GM12891 (cell line): ENCODE results near the gene ILK.

Source experiments
- DNase-seq: peaks from one replicate; pipeline ENCODE4 v3.0.0; 2011; ENCODE audit warnings: low spot score; ENCODE audit not compliant: insufficient read length
- FAIRE-seq: peaks from 2 replicates; lab custom pipeline; 2011; peaks lifted over from hg19 to GRCh38; lab: Jason Lieb, UNC
- PAX5 ChIP-seq: IDR thresholded peaks from 2 replicates; pipeline ENCODE4 v1.6.1; 2011; ENCODE audit warnings: low read length, moderate library complexity, mild to moderate bottlenecking; ENCODE audit not compliant: insufficient read depth, severe bottlenecking
- POLR2A ChIP-seq: IDR thresholded peaks from 2 replicates; pipeline ENCODE4 v1.6.1; 2011; ENCODE audit warnings: low read depth, low read length, control low read depth
- POLR2AphosphoS5 ChIP-seq: IDR thresholded peaks from 2 replicates; pipeline ENCODE4 v1.6.1; 2011; ENCODE audit warnings: low read depth, low read length, control low read depth
- POU2F2 ChIP-seq: IDR thresholded peaks from 2 replicates; pipeline ENCODE4 v1.6.1; 2011; ENCODE audit warnings: low read depth, mild to moderate bottlenecking, control low read depth, low read length, moderate library complexity
- SPI1 ChIP-seq: IDR thresholded peaks from 2 replicates; pipeline ENCODE4 v1.6.1; 2011; ENCODE audit warnings: low read depth, low read length, control low read depth
- TAF1 ChIP-seq: IDR thresholded peaks from 2 replicates; pipeline ENCODE4 v1.6.1; 2011; ENCODE audit warnings: low read depth, low read length, control low read depth

The ILK gene

GRCh38 chr11:6633422-6634408 is 30.1 kb downstream of the ILK start:
- no peak for FAIRE-seq
- DNase-seq = no peak
- TF ChIP-seq POLR2A (no peak), POLR2AphosphoS5 (no peak), SPI1 (no peak), TAF1 (no peak), POU2F2 (no peak), PAX5 (no peak)

GRCh38 chr11:6634534-6634933 is 31.0 kb downstream of the ILK start:
- FAIRE-seq = no peak
- no peak for TF ChIP-seq PAX5
- TF ChIP-seq POLR2A = no peak
- no peak for TF ChIP-seq POU2F2
- TF ChIP-seq POLR2AphosphoS5 = no peak
- no peak for DNase-seq

DNA sequence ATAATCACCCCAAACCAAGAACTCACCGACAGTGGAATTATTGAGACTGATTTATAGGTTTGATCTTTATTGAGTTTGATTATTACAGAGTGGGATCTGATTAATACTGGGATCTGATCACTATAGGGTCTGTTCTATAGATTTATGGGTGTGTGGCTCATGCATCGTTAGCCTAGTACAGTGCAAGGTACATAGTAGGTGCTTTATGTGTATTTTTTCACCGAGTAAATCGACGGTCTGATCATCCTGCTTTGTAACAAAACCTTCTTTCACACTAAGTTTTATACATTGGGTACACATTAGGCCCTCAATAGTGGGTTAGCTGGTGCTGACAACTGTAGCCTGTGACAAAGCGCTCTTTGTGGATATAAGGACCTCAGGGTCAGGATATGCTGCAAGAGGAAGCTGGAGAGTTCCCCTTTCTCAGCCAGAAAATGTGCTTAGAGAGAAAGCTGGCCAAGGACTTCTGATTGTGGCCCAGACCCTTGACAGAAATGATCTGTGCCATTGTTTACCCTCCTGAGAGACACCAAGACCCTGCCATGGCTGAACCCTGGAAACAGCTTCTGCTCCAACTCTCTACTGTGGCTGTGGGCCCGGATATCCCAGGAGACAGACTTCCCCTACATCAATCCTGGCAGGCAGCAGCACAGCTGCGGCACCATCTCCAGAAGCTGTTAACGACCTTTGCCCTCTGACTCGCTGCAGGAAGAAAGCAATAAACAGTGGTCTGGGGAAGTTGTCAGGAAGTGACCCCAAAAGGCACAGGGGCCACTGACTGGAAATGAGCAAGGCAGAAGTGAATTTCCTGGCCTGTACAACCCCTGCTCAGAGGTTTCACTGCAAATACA is 31.7 kb downstream of the ILK start:
- TF ChIP-seq POLR2AphosphoS5 = no peak
- TF ChIP-seq PAX5 = no peak
- TF ChIP-seq TAF1 = no peak
- no peak for DNase-seq
- FAIRE-seq = peak; percentile 65

GRCh38 chr11:6636480-6636879 is 32.9 kb downstream of the ILK start:
- TF ChIP-seq POU2F2 = no peak
- no peak for TF ChIP-seq POLR2A
- no peak for TF ChIP-seq SPI1
- no peak for TF ChIP-seq POLR2AphosphoS5
- no peak for TF ChIP-seq PAX5
- DNase-seq (no peak), FAIRE-seq (no peak)

DNA sequence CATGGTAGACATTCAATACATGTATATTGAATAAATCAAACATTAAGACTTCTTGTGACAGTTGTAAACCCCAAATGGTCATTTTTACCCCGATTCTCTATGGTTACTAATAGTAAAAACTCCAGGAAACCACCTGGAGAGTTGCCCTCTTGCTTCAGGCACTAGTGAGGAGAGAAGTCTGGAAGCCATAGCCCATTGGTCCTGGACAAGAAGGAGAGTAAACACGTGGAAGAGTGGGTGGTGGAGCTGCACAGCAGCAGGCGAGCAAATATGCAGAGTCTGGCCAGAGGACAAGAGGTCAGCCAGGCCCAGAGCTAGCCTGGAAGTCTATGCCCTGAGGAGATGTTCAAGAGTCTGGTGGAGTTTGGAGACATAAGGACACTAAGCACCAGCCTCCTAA is 34.3 kb downstream of the ILK start:
- no peak for DNase-seq
- no peak for TF ChIP-seq SPI1
- TF ChIP-seq TAF1 = no peak
- TF ChIP-seq PAX5 = no peak
- TF ChIP-seq POLR2AphosphoS5 = no peak
- TF ChIP-seq POLR2A = no peak
- TF ChIP-seq POU2F2 = no peak
- FAIRE-seq = no peak

- FAIRE-seq (no peak), DNase-seq (no peak)
- TF ChIP-seq PAX5 (no peak), POLR2AphosphoS5 (no peak), POLR2A (no peak), POU2F2 (no peak), TAF1 (no peak), SPI1 (no peak)
These were observed 34.9 kb downstream of the ILK start for GRCh38 chr11:6638429-6638828.

DNA sequence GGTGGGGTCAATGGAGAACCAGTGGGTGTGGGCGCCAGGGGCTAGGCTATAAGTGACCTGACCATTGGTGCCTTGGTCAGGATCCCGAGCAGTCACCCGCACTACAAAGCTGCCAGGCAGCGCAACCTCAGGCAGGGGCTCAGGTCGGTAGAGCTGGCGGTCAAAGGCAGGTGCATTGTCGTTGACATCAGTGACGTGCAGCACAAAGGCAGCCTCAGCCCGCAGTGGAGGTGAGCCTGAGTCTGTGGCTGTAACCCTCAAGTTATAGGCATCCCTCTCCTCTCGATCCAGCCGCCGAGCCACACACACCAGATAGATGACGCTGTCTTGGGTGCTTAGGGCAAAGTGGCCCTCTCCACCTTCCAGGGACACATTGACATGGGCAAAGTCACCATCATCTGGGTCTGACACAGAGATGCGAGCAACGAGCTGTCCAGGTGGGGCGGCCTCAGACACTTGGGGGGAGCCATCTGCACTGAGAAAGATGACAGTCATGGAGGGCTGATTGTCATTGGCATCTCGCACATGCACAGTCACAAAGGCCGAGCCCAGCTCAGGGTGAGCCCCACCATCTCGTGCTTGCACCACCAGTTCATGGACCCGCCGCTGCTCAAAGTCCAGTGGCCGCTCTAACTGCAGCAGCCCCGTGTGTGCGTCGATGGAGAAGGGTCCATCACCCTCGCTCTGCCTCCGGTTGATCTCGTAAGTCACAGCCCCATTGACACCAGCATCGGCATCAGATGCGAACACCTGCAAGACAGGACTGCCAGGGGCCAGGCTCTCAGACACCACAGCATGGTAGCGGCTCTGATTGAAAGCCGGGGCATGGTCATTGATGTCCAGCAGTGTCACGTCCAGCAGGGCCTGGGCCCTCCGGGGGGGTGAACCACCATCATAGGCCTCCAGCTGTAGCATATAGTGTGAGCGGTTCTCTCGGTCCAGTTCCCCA is 36.7 kb downstream of the ILK start:
- DNase-seq = no peak
- TF ChIP-seq POLR2AphosphoS5 (no peak), POU2F2 (no peak), PAX5 (no peak), TAF1 (no peak), SPI1 (no peak), POLR2A (no peak)

DNA sequence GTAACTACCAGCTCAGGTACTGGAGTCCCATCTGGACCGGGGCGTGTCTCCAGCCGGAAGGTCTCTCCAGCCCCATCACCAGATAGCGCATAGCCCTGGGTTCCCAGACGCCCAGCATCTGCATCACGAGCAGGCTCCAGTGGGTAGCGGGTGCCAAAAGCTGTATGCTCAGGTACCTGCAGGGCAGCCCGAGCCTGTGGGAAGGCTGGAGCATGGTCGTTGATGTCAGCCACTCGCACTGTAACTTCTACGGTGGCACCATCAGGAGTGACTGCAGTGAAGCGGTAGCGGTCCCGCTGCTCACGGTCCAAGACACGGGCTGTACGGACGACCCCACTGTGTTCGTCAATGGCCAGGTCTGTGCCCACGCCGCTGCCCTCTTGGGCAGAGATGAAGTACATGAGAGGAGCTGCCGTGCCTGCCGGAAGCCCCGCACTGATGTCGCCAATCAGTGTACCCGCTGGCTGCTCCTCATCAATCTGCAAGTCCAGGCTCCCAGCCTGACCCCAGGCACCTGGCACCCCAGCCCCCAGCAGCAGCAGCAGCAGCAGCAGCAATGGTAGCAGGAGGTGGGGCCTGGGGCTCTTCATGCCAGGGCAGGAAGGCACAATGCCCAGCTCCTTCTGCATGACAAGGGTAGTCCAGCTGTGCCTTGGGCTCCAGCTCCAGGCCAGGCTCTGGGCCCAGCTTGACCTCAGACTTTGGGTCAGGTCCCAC is 37.6 kb downstream of the ILK start:
- TF ChIP-seq PAX5 (no peak), POLR2A (no peak), SPI1 (no peak), TAF1 (no peak), POU2F2 (no peak), POLR2AphosphoS5 (no peak)
- FAIRE-seq = no peak
- no peak for DNase-seq

More for the DNA sequence above, 36.7 kb downstream of the ILK start:
- FAIRE-seq = no peak

DNA sequence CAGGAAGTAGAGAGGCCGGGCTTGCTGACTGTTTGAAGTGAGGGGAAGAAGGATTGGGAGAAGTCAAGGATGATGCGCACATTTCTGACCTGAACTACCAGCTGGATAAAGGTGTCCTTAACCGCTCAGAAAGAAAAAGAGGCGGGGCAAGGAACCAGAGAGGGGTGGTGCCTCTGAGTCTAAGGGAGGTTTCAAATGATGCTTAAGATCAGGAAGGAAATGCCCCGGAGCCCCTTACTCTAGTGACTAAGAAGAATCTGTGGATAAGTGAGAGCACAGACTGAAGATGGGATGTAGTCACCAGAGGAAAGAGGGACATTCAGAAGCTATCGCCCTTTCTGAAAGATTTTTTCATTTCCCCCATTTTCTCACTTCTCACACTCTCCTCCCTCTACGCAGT is 39.4 kb downstream of the ILK start:
- no peak for DNase-seq
- TF ChIP-seq SPI1 = no peak
- no peak for TF ChIP-seq PAX5
- TF ChIP-seq POU2F2 = no peak
- no peak for TF ChIP-seq TAF1
- no peak for TF ChIP-seq POLR2A
- no peak for TF ChIP-seq POLR2AphosphoS5
- FAIRE-seq = no peak
